Measurements from ENCODE around the gene GPC6. TPM values are rescaled to one million over a fixed set of nuclear protein-coding genes. Genes with fewer than 3 reads are reported as not detected.

Gene GPC6
- total and polyA plus RNA-seq, 12 donors: 0.15 to 5.4 (median 2.5) TPM

DNA sequence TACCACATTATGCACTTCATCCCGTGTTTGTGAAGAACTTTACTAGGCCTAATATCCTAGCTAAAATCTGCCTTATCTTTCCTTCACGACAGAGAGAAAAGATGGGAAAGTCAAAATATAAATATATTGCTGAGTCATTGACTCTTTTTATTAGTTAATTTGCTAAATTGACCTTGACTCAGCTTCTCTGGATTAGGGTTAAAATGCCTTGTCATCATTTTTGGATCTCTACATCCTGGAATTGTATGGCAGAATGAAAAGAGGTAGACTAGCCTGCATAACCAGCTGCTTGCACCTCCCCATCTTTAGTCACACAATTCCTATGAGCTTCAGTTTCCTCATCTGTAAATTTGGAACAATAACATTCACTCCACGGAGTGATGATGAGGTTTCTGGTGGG, 972.5 kb downstream of the GPC6 start:
- 82 to 84% methylated on average over 3 of the region's 3 CpGs for WGBS, 2 donors
- ATAC-seq: no peak
- no peak overlapping the region for H3K27ac ChIP-seq
- H3K9me3 ChIP-seq: no peaks in the 10 kb centered on the region
- DNase-seq: no peak
- H3K27me3 ChIP-seq: no peaks in the 10 kb centered on the region
- intact Hi-C loops (cut with DNase I): no loop called here
- H3K36me3 ChIP-seq: no peaks in the 10 kb centered on the region
- TF ChIP-seq, protein P1, sequence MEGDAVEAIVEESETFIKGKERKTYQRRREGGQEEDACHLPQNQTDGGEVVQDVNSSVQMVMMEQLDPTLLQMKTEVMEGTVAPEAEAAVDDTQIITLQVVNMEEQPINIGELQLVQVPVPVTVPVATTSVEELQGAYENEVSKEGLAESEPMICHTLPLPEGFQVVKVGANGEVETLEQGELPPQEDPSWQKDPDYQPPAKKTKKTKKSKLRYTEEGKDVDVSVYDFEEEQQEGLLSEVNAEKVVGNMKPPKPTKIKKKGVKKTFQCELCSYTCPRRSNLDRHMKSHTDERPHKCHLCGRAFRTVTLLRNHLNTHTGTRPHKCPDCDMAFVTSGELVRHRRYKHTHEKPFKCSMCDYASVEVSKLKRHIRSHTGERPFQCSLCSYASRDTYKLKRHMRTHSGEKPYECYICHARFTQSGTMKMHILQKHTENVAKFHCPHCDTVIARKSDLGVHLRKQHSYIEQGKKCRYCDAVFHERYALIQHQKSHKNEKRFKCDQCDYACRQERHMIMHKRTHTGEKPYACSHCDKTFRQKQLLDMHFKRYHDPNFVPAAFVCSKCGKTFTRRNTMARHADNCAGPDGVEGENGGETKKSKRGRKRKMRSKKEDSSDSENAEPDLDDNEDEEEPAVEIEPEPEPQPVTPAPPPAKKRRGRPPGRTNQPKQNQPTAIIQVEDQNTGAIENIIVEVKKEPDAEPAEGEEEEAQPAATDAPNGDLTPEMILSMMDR (IDR thresholded peaks at IDR 0.05): no peak
- H3K4me1 ChIP-seq: peaks cover 0 to 5% (median 0%) of the 10 kb centered on the region in 9 donors
- no peak overlapping the region for H3K4me3 ChIP-seq

GRCh38 chr13:94201022-94201421, 974.4 kb downstream of the GPC6 start:
- no peaks in the 10 kb centered on the region for H3K36me3 ChIP-seq
- WGBS, 2 donors: 85 to 86% methylated on average over 6 of the region's 6 CpGs
- DNase-seq: no peak
- H3K9me3 ChIP-seq: no peaks in the 10 kb centered on the region
- ATAC-seq: no peak
- H3K27me3 ChIP-seq: no peaks in the 10 kb centered on the region
- intact Hi-C loops (cut with DNase I): no loop called here
- TF ChIP-seq, protein P1 (IDR thresholded peaks at IDR 0.05): no peak
- no peaks in the 10 kb centered on the region for H3K4me1 ChIP-seq
- no peak overlapping the region for H3K27ac ChIP-seq
- H3K4me3 ChIP-seq: no peak overlapping the region

GRCh38 chr13:94204163-94204562, 977.6 kb downstream of the GPC6 start:
- Histone ChIP-seq H3K4me1 (no peaks in the 10 kb centered on the region), H3K9me3 (no peaks in the 10 kb centered on the region), H3K27ac (no peak overlapping the region), H3K27me3 (no peaks in the 10 kb centered on the region), H3K36me3 (no peaks in the 10 kb centered on the region), H3K4me3 (no peak overlapping the region)
- TF ChIP-seq, protein P1 (IDR thresholded peaks at IDR 0.05): no peak
- intact Hi-C loops (cut with DNase I): no loop called here
- 91 to 94% methylated on average over 2 of the region's 2 CpGs for WGBS, 2 donors
- DNase-seq (no peak), ATAC-seq (no peak)

DNA sequence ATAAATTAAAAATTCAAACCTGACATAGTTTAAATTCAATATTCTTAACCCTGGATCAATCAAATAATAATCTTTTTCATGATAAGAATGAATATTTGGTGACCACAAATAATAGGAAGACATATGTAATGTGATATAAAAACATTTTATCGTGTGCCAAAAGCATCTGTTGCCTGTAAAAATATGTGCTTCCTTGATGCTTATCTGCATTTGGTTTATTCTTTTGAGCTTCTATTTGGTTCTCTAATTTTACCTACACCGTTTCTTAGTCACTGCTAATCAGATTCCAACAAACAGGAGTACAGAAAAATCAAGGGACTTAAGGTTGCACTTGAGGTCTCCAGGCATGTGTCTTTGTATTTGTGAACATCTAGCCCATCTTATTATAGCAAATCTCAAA, 978.3 kb downstream of the GPC6 start:
- no peaks in the 10 kb centered on the region for H3K27me3 ChIP-seq
- DNase-seq: no peak
- H3K4me3 ChIP-seq: no peak overlapping the region
- TF ChIP-seq, protein P1 (IDR thresholded peaks at IDR 0.05): no peak
- H3K36me3 ChIP-seq: no peaks in the 10 kb centered on the region
- intact Hi-C loops (cut with DNase I): no loop called here
- no peaks in the 10 kb centered on the region for H3K4me1 ChIP-seq
- H3K9me3 ChIP-seq: no peaks in the 10 kb centered on the region
- 56 to 62% methylated on average over 2 of the region's 2 CpGs for WGBS, 2 donors
- no peak overlapping the region for H3K27ac ChIP-seq
- ATAC-seq: no peak

- Histone ChIP-seq H3K27me3 (no peaks in the 10 kb centered on the region), H3K27ac (no peak overlapping the region), H3K4me3 (no peak overlapping the region), H3K9me3 (no peaks in the 10 kb centered on the region), H3K4me1 (no peaks in the 10 kb centered on the region), H3K36me3 (no peaks in the 10 kb centered on the region)
- DNase-seq (no peak), ATAC-seq (no peak)
- intact Hi-C loops (cut with DNase I): no loop called here
- TF ChIP-seq, protein P1 (IDR thresholded peaks at IDR 0.05): no peak
- 82 to 84% methylated on average over 3 of the region's 3 CpGs for WGBS, 2 donors
These were observed 979.3 kb downstream of the GPC6 start for GRCh38 chr13:94205896-94206295.

Data from heart right ventricle (tissue), 16 donors.